GM23248 (cell line): ENCODE data around the gene ORM2. TPM values are rescaled to one million over a fixed set of nuclear protein-coding genes. Genes with fewer than 3 reads are reported as not detected.
"Not testable (repeated sequence)": the region's sequence is repeated elsewhere in the genome, so short reads cannot be mapped to it uniquely, and the experiment has no call there.

Experiments
- DNase-seq: peaks from one replicate; pipeline ENCODE4 v3.0.0-alpha.2; 2015
- H2AFZ ChIP-seq: fragments of 200-600 bp; sonication (generic); 2 replicates; pipeline ENCODE4 v1.6.1; 2016; ENCODE audit warnings: antibody characterized with exemption
- H3F3A ChIP-seq: fragments of 200-600 bp; sonication (generic); 2 replicates; pipeline ENCODE4 v1.6.1; 2016; ENCODE audit warnings: mild to moderate bottlenecking, antibody characterized with exemption, mixed run types; ENCODE audit not compliant: insufficient read depth
- H3K27ac ChIP-seq: fragments of 200-600 bp; sonication (generic); 2 replicates; pipeline ENCODE4 v1.5.1; 2016; ENCODE audit warnings: mild to moderate bottlenecking
- H3K27me3 ChIP-seq: fragments of 200-600 bp; sonication (generic); replicated peaks from 2 replicates; pipeline ENCODE4 v1.6.1; 2016; ENCODE audit warnings: mild to moderate bottlenecking; ENCODE audit not compliant: insufficient read depth
- H3K36me3 ChIP-seq: fragments of 200-600 bp; sonication (generic); 2 replicates; pipeline ENCODE4 v1.6.1; 2016; ENCODE audit warnings: low read depth, mild to moderate bottlenecking
- H3K4me1 ChIP-seq: fragments of 200-600 bp; sonication (generic); 2 replicates; pipeline ENCODE4 v1.6.1; 2016; ENCODE audit warnings: mild to moderate bottlenecking; ENCODE audit not compliant: insufficient read depth
- H3K4me2 ChIP-seq: fragments of 200-600 bp; sonication (generic); one replicate; pipeline ENCODE4 v1.6.1; 2016; ENCODE audit warnings: mild to moderate bottlenecking; ENCODE audit not compliant: unreplicated experiment
- H3K4me3 ChIP-seq: fragments of 200-600 bp; sonication (generic); 2 replicates; pipeline ENCODE4 v1.5.1; 2016; ENCODE audit warnings: mild to moderate bottlenecking
- H3K79me2 ChIP-seq: fragments of 200-600 bp; sonication (generic); 2 replicates; pipeline ENCODE4 v1.6.1; 2016; ENCODE audit warnings: mild to moderate bottlenecking; ENCODE audit not compliant: insufficient read depth
- H3K9ac ChIP-seq: fragments of 200-600 bp; sonication (generic); 2 replicates; pipeline ENCODE4 v1.6.1; 2016; ENCODE audit warnings: mild to moderate bottlenecking
- H3K9me2 ChIP-seq: fragments of 200-600 bp; sonication (generic); 2 replicates; pipeline ENCODE4 v1.6.1; 2016; ENCODE audit warnings: mixed run types, mild to moderate bottlenecking, moderate library complexity; ENCODE audit not compliant: insufficient read depth
- H3K9me3 ChIP-seq: fragments of 200-600 bp; sonication (generic); one replicate; pipeline ENCODE4 v1.6.1; 2017; ENCODE audit warnings: low read depth
- H4K20me1 ChIP-seq: fragments of 200-600 bp; sonication (generic); 2 replicates; pipeline ENCODE4 v1.6.0; 2016; ENCODE audit not compliant: insufficient read depth
- EZH2 ChIP-seq: fragments of 200-600 bp; sonication (generic); IDR thresholded peaks from 2 replicates; pipeline ENCODE4 v1.6.1; 2018; ENCODE audit warnings: antibody characterized with exemption, mild to moderate bottlenecking; ENCODE audit not compliant: insufficient read depth, poor library complexity, severe bottlenecking
- EZH2phosphoT487 ChIP-seq: fragments of 200-600 bp; sonication (generic); IDR thresholded peaks from 2 replicates; pipeline ENCODE4 v1.6.1; 2018; ENCODE audit warnings: antibody characterized with exemption, moderate library complexity, mild to moderate bottlenecking, low read depth; ENCODE audit not compliant: insufficient read depth
- WGBS, 2 experiments: methylation state at CpG; one replicate each; pipeline ENCODE4 v1.1.6; 2015 to 2017; ENCODE audit warnings: low lambda C conversion rate in 2 of 2, low coverage in 1 of 2; ENCODE audit errors: missing lambda C conversion rate in 2 of 2; 5-methylcytosine and 5-hydroxymethylcytosine counted together
- in situ Hi-C: fragments of 300-500 bp; cut with MboI; formaldehyde crosslinking; loops from 2 replicates; pipeline ENCODE4 v1.15.0; 2020
- polyA plus RNA-seq: library from polyadenylated mRNA; unstranded; fragments of >200 nt; fragmentation: Nextera tagmentation; extraction: Ambion mirVana; gene quantifications from 2 replicates; pipeline ENCODE4 v1.2.1, GENCODE V29; 2016
- total RNA-seq: library from RNA; depleted of rRNA; stranded (reverse); fragments of >200 nt; shearing (Covaris generic); gene quantifications from 2 replicates; pipeline ENCODE4 v1.2.3, GENCODE V29; 2014

Gene ORM2
- total and polyA plus RNA-seq, 2 experiments from 2014 or later: not detected

- Histone ChIP-seq H3K4me3 (no peak overlapping the region), H3F3A (no peaks in the 10 kb centered on the region), H3K79me2 (no peaks in the 10 kb centered on the region), H3K27ac (no peak overlapping the region), H2AFZ (peak overlapping the region; percentile 62), H3K4me1 (0 out of 2 replicates have a peak, but pooled peaks cover 7% of the 10 kb centered on the region), H3K36me3 (no peaks in the 10 kb centered on the region), H3K27me3 (no peaks in the 10 kb centered on the region), H3K4me2 (no peak overlapping the region), H3K9ac (0 out of 2 replicates have a peak overlapping the region, but pooled peaks have one; percentile 44), H3K9me2 (no peaks in the 10 kb centered on the region), H4K20me1 (no peaks in the 10 kb centered on the region), H3K9me3 (no peaks in the 10 kb centered on the region)
- in situ Hi-C loops: no loop called here
- no peak for TF ChIP-seq EZH2phosphoT487
- TF ChIP-seq EZH2: no peak
- DNase-seq: peak; percentile 63
- WGBS, 2 experiments: 80 to 85% methylated on average over 8 of the region's 8 CpGs
Observed at GRCh38 chr9:114317665-114318357, 11.9 kb upstream of the ORM2 start.

DNA sequence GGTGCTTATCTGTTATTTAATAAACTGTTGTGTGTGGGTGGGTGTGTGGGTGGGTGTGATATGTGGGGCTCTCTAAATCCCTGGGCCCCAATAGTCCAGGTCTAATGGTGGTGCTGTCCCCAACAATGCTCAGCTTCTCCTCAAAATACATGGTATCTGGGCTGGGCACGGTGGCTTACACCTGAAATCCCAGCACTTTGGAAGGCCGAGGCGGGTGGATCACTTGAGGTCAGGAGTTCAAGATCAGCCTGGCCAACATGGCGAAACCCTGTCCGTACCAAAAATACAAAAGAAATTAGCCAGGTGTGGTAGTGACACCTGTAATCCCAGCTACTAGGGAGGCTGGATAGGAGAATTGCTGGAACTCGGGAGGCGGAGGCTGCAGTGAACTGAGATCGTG is 11.3 kb upstream of the ORM2 start:
- 80 to 88% methylated on average over 8 of the region's 8 CpGs for WGBS, 2 experiments

DNA sequence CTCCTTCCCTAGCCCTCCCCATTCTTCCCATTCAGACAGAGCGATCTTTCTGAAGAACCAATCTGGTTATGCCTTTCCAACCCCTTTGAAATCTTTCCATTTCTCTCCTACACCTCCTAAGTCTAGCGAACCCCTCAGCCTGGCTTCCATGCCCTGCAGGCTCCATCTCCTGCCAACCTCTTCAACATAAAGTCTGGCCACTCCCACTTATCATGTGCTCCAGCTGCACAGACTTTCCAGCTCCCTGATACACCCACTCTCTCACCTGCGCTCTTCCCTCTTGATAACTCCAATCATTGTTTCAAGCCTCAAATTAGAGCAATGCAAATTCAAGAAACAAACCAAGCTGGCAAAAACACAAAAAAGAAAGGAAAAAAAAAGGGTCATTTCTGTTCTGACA is 10.5 kb upstream of the ORM2 start:
- no peaks in the 10 kb centered on the region for H3K79me2 ChIP-seq
- no peaks in the 10 kb centered on the region for H3K9me2 ChIP-seq
- H3K4me3 ChIP-seq: no peak overlapping the region
- no peak overlapping the region for H3K9ac ChIP-seq
- 92 to 99% methylated on average over 3 of the region's 3 CpGs for WGBS, 2 experiments
- H3K36me3 ChIP-seq: no peaks in the 10 kb centered on the region
- no peaks in the 10 kb centered on the region for H4K20me1 ChIP-seq
- TF ChIP-seq EZH2phosphoT487: no peak
- TF ChIP-seq EZH2: no peak
- no peak overlapping the region for H3K27ac ChIP-seq
- no peaks in the 10 kb centered on the region for H3K9me3 ChIP-seq
- no peaks in the 10 kb centered on the region for H3F3A ChIP-seq
- 0 out of 2 replicates have a peak, but pooled peaks cover 7% of the 10 kb centered on the region for H3K4me1 ChIP-seq
- no peaks in the 10 kb centered on the region for H3K27me3 ChIP-seq
- in situ Hi-C loops: no loop called here
- no peak overlapping the region for H2AFZ ChIP-seq
- no peak overlapping the region for H3K4me2 ChIP-seq
- DNase-seq: no peak

More for the DNA sequence above, 11.3 kb upstream of the ORM2 start:
- no peak for DNase-seq
- Histone ChIP-seq H3K4me2 (no peak overlapping the region), H3K4me3 (no peak overlapping the region), H4K20me1 (no peaks in the 10 kb centered on the region), H3K27ac (no peak overlapping the region), H3K9me3 (no peaks in the 10 kb centered on the region), H3K36me3 (no peaks in the 10 kb centered on the region), H3K9ac (no peak overlapping the region), H3K4me1 (0 out of 2 replicates have a peak, but pooled peaks cover 7% of the 10 kb centered on the region), H3K79me2 (no peaks in the 10 kb centered on the region), H3F3A (no peaks in the 10 kb centered on the region), H2AFZ (peak overlapping the region; percentile 62), H3K27me3 (no peaks in the 10 kb centered on the region), H3K9me2 (no peaks in the 10 kb centered on the region)
- in situ Hi-C loops: no loop called here
- TF ChIP-seq EZH2phosphoT487 (no peak), EZH2 (no peak)

- WGBS, 2 experiments: 77 to 89% methylated on average over 7 of the region's 7 CpGs
- H2AFZ ChIP-seq, H3K27ac ChIP-seq, H3K36me3 ChIP-seq, H3K9me3 ChIP-seq, H4K20me1 ChIP-seq, H3K27me3 ChIP-seq, H3K9ac ChIP-seq, H3K4me3 ChIP-seq, H3K9me2 ChIP-seq, H3F3A ChIP-seq, in situ Hi-C loops, H3K4me1 ChIP-seq, H3K79me2 ChIP-seq, H3K4me2 ChIP-seq: not testable (repeated sequence)
- DNase-seq: peak; percentile 77
Observed at GRCh38 chr9:114320710-114321109, 9.0 kb upstream of the ORM2 start.
